PC-3 (cell line): Measurements from ENCODE around the gene KCNG1. TPM values are rescaled to one million over a fixed set of nuclear protein-coding genes. Genes with fewer than 3 reads are reported as not detected.
A peak's percentile ranks its signal among the peaks of the same experiment; 100 is the strongest.

Experiments
- ATAC-seq: fragments of 200-7000 bp; cut with Tn5 transposase; 2 replicates; pipeline ENCODE4 v1.9.1; 2020; ENCODE audit warnings: mild to moderate bottlenecking, moderate library complexity
- BruUV-seq: library from RNA; stranded (reverse); fragments of 400-500 nt; replicated peaks from 2 replicates; lab custom pipeline; 2021; lab: Mats Ljungman, UMichigan
- CTCF ChIA-PET: fragments of 300-600 bp; sonication (Branson Sonifier 250); formaldehyde crosslinking; loops from one replicate; lab custom pipeline; 2022; ENCODE audit warnings: antibody characterized with exemption; lab: Charles Lee
- POLR2A ChIA-PET: fragments of 300-600 bp; sonication (Branson Sonifier 250); formaldehyde crosslinking; loops from one replicate; lab custom pipeline; 2022; ENCODE audit warnings: antibody characterized with exemption; ENCODE audit not compliant: unreplicated experiment; lab: Charles Lee
- DNase-seq: peaks from one replicate; pipeline ENCODE4 v3.0.0-alpha.2; 2015
- H2AFZ ChIP-seq: fragments of 300-600 bp; sonication (generic); 2 replicates; pipeline ENCODE4 v1.6.0; 2016; ENCODE audit warnings: antibody characterized with exemption, low read length
- H3F3A ChIP-seq: fragments of 300-600 bp; sonication (generic); one replicate; pipeline ENCODE4 v1.6.0; 2017; ENCODE audit warnings: antibody characterized with exemption, low read length, control low read depth, mild to moderate bottlenecking; ENCODE audit not compliant: unreplicated experiment
- H3K27ac ChIP-seq: fragments of 300-600 bp; sonication (generic); 2 replicates; pipeline ENCODE4 v1.5.1; 2016; ENCODE audit warnings: mild to moderate bottlenecking, low read length
- H3K27me3 ChIP-seq: fragments of 300-600 bp; sonication (generic); 2 replicates; pipeline ENCODE4 v1.6.1; 2016; ENCODE audit warnings: low read length, mixed read lengths
- H3K36me3 ChIP-seq: fragments of 300-600 bp; sonication (generic); 2 replicates; pipeline ENCODE4 v1.6.1; 2016; ENCODE audit warnings: low read depth, mixed run types, low read length, mixed read lengths
- H3K4me1 ChIP-seq: fragments of 300-600 bp; sonication (generic); 2 replicates; pipeline ENCODE4 v1.5.1; 2016; ENCODE audit warnings: low read length; ENCODE audit not compliant: insufficient read depth
- H3K4me2 ChIP-seq: fragments of 300-600 bp; sonication (generic); 2 replicates; pipeline ENCODE4 v1.6.0; 2016; ENCODE audit warnings: low read length
- H3K4me3 ChIP-seq: fragments of 300-600 bp; sonication (generic); 2 replicates; pipeline ENCODE4 v1.5.1; 2016; ENCODE audit warnings: mild to moderate bottlenecking, low read length, mixed read lengths
- H3K79me2 ChIP-seq: fragments of 300-600 bp; sonication (generic); 2 replicates; pipeline ENCODE4 v1.6.1; 2017; ENCODE audit warnings: low read length, mixed read lengths
- H3K9ac ChIP-seq: fragments of 300-600 bp; sonication (generic); 2 replicates; pipeline ENCODE4 v1.6.0; 2016; ENCODE audit warnings: mild to moderate bottlenecking, low read length
- H3K9me2 ChIP-seq: fragments of 300-600 bp; sonication (generic); replicated peaks from 2 replicates; pipeline ENCODE4 v1.6.1; 2016; ENCODE audit warnings: mixed run types, low read length, mixed read lengths
- H3K9me3 ChIP-seq: fragments of 300-600 bp; sonication (generic); 2 replicates; pipeline ENCODE4 v1.6.1; 2016; ENCODE audit warnings: low read length, mixed read lengths
- H4K20me1 ChIP-seq: fragments of 300-600 bp; sonication (generic); 2 replicates; pipeline ENCODE4 v1.6.1; 2016; ENCODE audit warnings: low read length, mixed read lengths
- CTCF ChIP-seq: fragments of 300-600 bp; sonication (generic); conservative IDR thresholded peaks from 2 replicates; pipeline ENCODE4 v1.5.1; 2017; ENCODE audit warnings: antibody characterized with exemption, low read depth, mild to moderate bottlenecking, low read length
- EZH2 ChIP-seq: fragments of 300-600 bp; sonication (generic); IDR thresholded peaks from one replicate; pipeline ENCODE4 v1.6.1; 2017; ENCODE audit warnings: antibody characterized with exemption, mild to moderate bottlenecking, low read length; ENCODE audit not compliant: unreplicated experiment
- EZH2phosphoT487 ChIP-seq: fragments of 300-600 bp; sonication (generic); IDR thresholded peaks from 2 replicates; pipeline ENCODE4 v1.6.1; 2018; ENCODE audit warnings: mild to moderate bottlenecking, antibody characterized with exemption, low read length, borderline replicate concordance
- intact Hi-C: fragments of 100-400 bp; cut with micrococcal nuclease; formaldehyde crosslinking; loops from 2 replicates; pipeline ENCODE4 v1.9.0; 2023
- total RNA-seq: library from RNA; depleted of rRNA; stranded (reverse); fragments of >200 nt; gene quantifications from 2 replicates; pipeline ENCODE4 v1.2.3, GENCODE V29; 2014

KCNG1 gene
- total RNA-seq, 1 experiment from 2014 or later, result 61.5 TPM

- no peaks in the 10 kb centered on the region for H3K9me3 ChIP-seq
- CTCF ChIA-PET, result no interaction called here
- peak overlapping the region; percentile 93 for H3K4me2 ChIP-seq
- H3K36me3 ChIP-seq, result no peaks in the 10 kb centered on the region
- no peaks in the 10 kb centered on the region for H3K27me3 ChIP-seq
- H3F3A ChIP-seq, result no peaks in the 10 kb centered on the region
- no peak overlapping the region for H3K27ac ChIP-seq
- no peaks in the 10 kb centered on the region for H3K9me2 ChIP-seq
- H3K9ac ChIP-seq, result peak overlapping the region; percentile 79
- no peaks in the 10 kb centered on the region for H4K20me1 ChIP-seq
- BruUV-seq, result TSS peak; percentile 34
- POLR2A ChIA-PET, result no interaction called here
- no peak for TF ChIP-seq EZH2
- TF ChIP-seq EZH2phosphoT487, result no peak
- TF ChIP-seq CTCF, result no peak
- intact Hi-C loops, result loop anchor here (5.0 to 10.0 kb wide), 2 partner anchors 102 to 200 kb away; no protein-coding TSS in a partner anchor
- DNase-seq (peak; percentile 25), ATAC-seq (peak; percentile 6; the same call in 1 of the 2 replicates)
- peaks cover 10% of the 10 kb centered on the region for H3K79me2 ChIP-seq
- peaks cover 21% of the 10 kb centered on the region for H3K4me1 ChIP-seq
- peak overlapping the region; percentile 93 for H2AFZ ChIP-seq
- H3K4me3 ChIP-seq, result peak overlapping the region; percentile 72
Observed at GRCh38 chr20:51022227-51022802, 592 bp downstream of the KCNG1 start.

GRCh38 chr20:51021067-51022025 is 1.6 kb downstream of the KCNG1 start:
- Histone ChIP-seq H2AFZ (no peak overlapping the region), H3K4me1 (peaks cover 21% of the 10 kb centered on the region), H3F3A (no peaks in the 10 kb centered on the region), H3K36me3 (no peaks in the 10 kb centered on the region), H4K20me1 (no peaks in the 10 kb centered on the region), H3K79me2 (peaks cover 10% of the 10 kb centered on the region), H3K4me2 (peak overlapping the region; percentile 93), H3K9me2 (no peaks in the 10 kb centered on the region), H3K9me3 (no peaks in the 10 kb centered on the region), H3K27ac (no peak overlapping the region), H3K27me3 (no peaks in the 10 kb centered on the region), H3K9ac (no peak overlapping the region), H3K4me3 (peak overlapping the region; percentile 72)
- no peak for ATAC-seq
- intact Hi-C loops, result loop anchor here (5.0 to 10.0 kb wide), 2 partner anchors 103 to 201 kb away; no protein-coding TSS in a partner anchor
- no TSS peak for BruUV-seq
- ChIA-PET POLR2A (no interaction called here), CTCF (no interaction called here)
- DNase-seq, result peak; percentile 30
- TF ChIP-seq EZH2 (no peak), EZH2phosphoT487 (no peak), CTCF (no peak)
